K562 (cell line): ENCODE measurements around the gene DLGAP1. TPM values are rescaled to one million over a fixed set of nuclear protein-coding genes. Genes with fewer than 3 reads are reported as not detected.

Source experiments
- ATAC-seq: fragments of 200-7000 bp; cut with Tn5 transposase; 3 replicates; pipeline ENCODE4 v1.9.1; 2020; ENCODE audit warnings: moderate library complexity
- BruUV-seq: library from RNA; stranded (reverse); fragments of 400-500 nt; replicated peaks from 2 replicates; lab custom pipeline; 2021; lab: Mats Ljungman, UMichigan
- CTCF ChIA-PET: fragments of 300-600 bp; formaldehyde crosslinking; extraction: SDS; loops from one replicate; lab custom pipeline; 2021; ENCODE audit warnings: low intra/inter-chr PET ratio; lab: Yijun Ruan, JAX
- POLR2A ChIA-PET: fragments of 300-600, 350-650 bp; sonication (Branson Sonifier 250); formaldehyde crosslinking; extraction: SDS; loops from one replicate; lab custom pipeline; 2021; ENCODE audit warnings: antibody characterized with exemption, inconsistent platforms; lab: Yijun Ruan, JAX
- DNase-seq, 4 experiments: peaks; one replicate each; pipeline versions ENCODE4 v3.0.0 to v3.0.0-alpha.2; 2011 to 2018; ENCODE audit warnings: low spot score in 3 of 4, mixed read lengths in 3 of 4; ENCODE audit errors: extremely low read depth in 1 of 4
- FAIRE-seq: peaks from 2 replicates; lab custom pipeline; 2011; peaks lifted over from hg19 to GRCh38; lab: Jason Lieb, UNC
- H2AFZ ChIP-seq: 2 replicates; pipeline ENCODE4 v1.6.0; 2011; ENCODE audit warnings: low read depth, low read length, control low read depth, inconsistent platforms
- H3K27ac ChIP-seq: fragments of 200-600 bp; 3 replicates; pipeline ENCODE4 v1.8.0; 2011; ENCODE audit warnings: low read depth, mild to moderate bottlenecking, control low read depth, inconsistent platforms, low read length, moderate library complexity, mixed read lengths; ENCODE audit errors: extremely low read depth
- H3K27me3 ChIP-seq, 2 experiments: fragments of 300-600 bp in 1 of 2; 2 replicates in 1 of 2; 3 replicates in 1 of 2; pipeline versions ENCODE4 v1.6.0 to v1.8.0; 2011; ENCODE audit warnings: inconsistent platforms in 2 of 2, low read length in 2 of 2, mild to moderate bottlenecking in 1 of 2, mixed read lengths in 1 of 2, moderate library complexity in 1 of 2; ENCODE audit not compliant: control insufficient read depth in 2 of 2, insufficient read depth in 2 of 2
- H3K36me3 ChIP-seq: fragments of 300-600 bp; 3 replicates; pipeline ENCODE4 v1.8.0; 2011; ENCODE audit warnings: mild to moderate bottlenecking, low read length, inconsistent platforms; ENCODE audit not compliant: control insufficient read depth, insufficient read depth
- H3K4me1 ChIP-seq, 2 experiments: fragments of 200-600 bp in 1 of 2; replicated peaks in 1 of 2; 2 replicates in 1 of 2; 3 replicates in 1 of 2; pipeline versions ENCODE4 v1.5.1 to v1.8.0; 2011; ENCODE audit warnings: inconsistent platforms in 2 of 2, low read length in 2 of 2, mild to moderate bottlenecking in 1 of 2, mixed read lengths in 1 of 2, moderate library complexity in 1 of 2; ENCODE audit not compliant: control insufficient read depth in 2 of 2, insufficient read depth in 2 of 2
- H3K4me2 ChIP-seq: 2 replicates; pipeline ENCODE4 v1.6.1; 2011; ENCODE audit warnings: low read length, control low read depth, inconsistent platforms, mixed read lengths; ENCODE audit not compliant: insufficient read depth
- H3K4me3 ChIP-seq: fragments of 200-600 bp; sonication (generic), shearing (Covaris generic); 2 replicates; pipeline ENCODE4 v1.5.1; 2016; ENCODE audit warnings: control low read depth, inconsistent platforms
- H3K79me2 ChIP-seq: fragments of 200-600 bp; 3 replicates; pipeline ENCODE4 v1.8.0; 2011; ENCODE audit warnings: low read length, inconsistent platforms; ENCODE audit not compliant: control insufficient read depth, insufficient read depth
- H3K9ac ChIP-seq, 2 experiments: 2 replicates each; pipeline versions ENCODE4 v1.6.0 to v1.6.1; 2011; ENCODE audit warnings: low read depth in 2 of 2, low read length in 2 of 2, control low read depth in 1 of 2, inconsistent platforms in 1 of 2, mild to moderate bottlenecking in 1 of 2, mixed read lengths in 1 of 2; ENCODE audit not compliant: insufficient read depth in 1 of 2
- H3K9me1 ChIP-seq: one replicate; pipeline ENCODE4 v1.6.0; 2011; ENCODE audit warnings: inconsistent platforms, mild to moderate bottlenecking, low read length, moderate library complexity; ENCODE audit not compliant: control insufficient read depth, insufficient read depth
- H3K9me3 ChIP-seq: replicated peaks from 2 replicates; pipeline ENCODE4 v1.5.1; 2011; ENCODE audit warnings: low read depth, low read length, inconsistent platforms; ENCODE audit not compliant: control insufficient read depth, insufficient read depth
- H4K20me1 ChIP-seq: replicated peaks from 2 replicates; pipeline ENCODE4 v1.6.1; 2011; ENCODE audit warnings: low read length, inconsistent platforms, mixed read lengths; ENCODE audit not compliant: control insufficient read depth, insufficient read depth
- BMI1 ChIP-seq: fragments of 150-350 bp; IDR thresholded peaks from 2 replicates; pipeline ENCODE4 v1.6.1; 2014; ENCODE audit warnings: low read length
- FOXM1 ChIP-seq, 2 experiments: fragments of 450-650 bp in 1 of 2; sonication (generic) in 1 of 2; formaldehyde crosslinking in 1 of 2; IDR thresholded peaks; 2 replicates each; pipeline versions ENCODE4 v1.6.1 to v1.9.0; 2017 to 2022; ENCODE audit warnings: low read depth in 2 of 2, mild to moderate bottlenecking in 2 of 2, missing genetic modification reagents in 1 of 2, moderate library complexity in 1 of 2
- NFXL1 ChIP-seq: fragments of 450-650 bp; formaldehyde crosslinking; IDR thresholded peaks from 2 replicates; pipeline ENCODE4 v1.4.0; 2021; ENCODE audit warnings: mild to moderate bottlenecking
- SP2 ChIP-seq: IDR thresholded peaks from 2 replicates; pipeline ENCODE4 v1.6.1; 2011; ENCODE audit warnings: mild to moderate bottlenecking, low read depth, low read length, moderate library complexity; ENCODE audit not compliant: poor library complexity, severe bottlenecking; ENCODE audit errors: extremely low read depth
- SREBF1 ChIP-seq: fragments of 150-350 bp; IDR thresholded peaks from 2 replicates; pipeline ENCODE4 v1.6.1; 2014; ENCODE audit warnings: antibody characterized with exemption, low read depth, low read length, borderline replicate concordance
- TAF9B ChIP-seq: fragments of 450-650 bp; IDR thresholded peaks from 2 replicates; pipeline ENCODE4 v1.6.1; 2018; ENCODE audit warnings: mild to moderate bottlenecking; ENCODE audit not compliant: partially characterized antibody
- USF2 ChIP-seq: sonication (generic); formaldehyde crosslinking; IDR thresholded peaks from 2 replicates; pipeline ENCODE4 v1.5.0; 2020; ENCODE audit warnings: missing genetic modification reagents
- WGBS: fragments of 100-300 bp; shearing (Covaris generic); methylation state at CpG from one replicate; pipeline ENCODE4 v1.1.6; 2016; ENCODE audit warnings: low coverage, mixed read lengths; ENCODE audit not compliant: insufficient coverage; ENCODE audit errors: missing lambda C conversion rate; 5-methylcytosine and 5-hydroxymethylcytosine counted together
- in situ Hi-C: fragments of 300-500 bp; cut with MboI; formaldehyde crosslinking; loops from 4 replicates; pipeline ENCODE4 v1.15.0; 2018; ENCODE audit warnings: inconsistent platforms, mixed read lengths
- intact Hi-C: fragments of 100-400 bp; cut with micrococcal nuclease; formaldehyde crosslinking; loops from 2 replicates; pipeline ENCODE4 v1.14.2; 2022
- polyA plus RNA-seq, 8 experiments: library from polyadenylated mRNA; depleted of rRNA in 4 of 8; stranded (reverse) in 5 of 8; unstranded in 3 of 8; fragments of >200 nt; fragmentation: Nextera tagmentation in 2 of 8; fragmentation: Illumina TruSeq in 1 of 8; extraction: Ambion mirVana in 2 of 8; extraction: Trizol in 1 of 8; gene quantifications; 2 replicates each; pipeline versions ENCODE4 v1.2.1 to v1.2.3, GENCODE V29; 2011 to 2014; ENCODE audit warnings: inconsistent platforms in 1 of 8, missing spikeins in 1 of 8
- total RNA-seq, 7 experiments: library from RNA; depleted of rRNA in 6 of 7; stranded (reverse); fragments of >200 nt in 6 of 7; fragmentation: Illumina TruSeq in 2 of 7; extraction: Trizol in 2 of 7; gene quantifications; 2 replicates each; pipeline versions ENCODE4 v1.2.1 to v1.2.3, GENCODE V29; 2011 to 2021; ENCODE audit warnings: low replicate concordance in 1 of 7

The DLGAP1 gene
- total and polyA plus RNA-seq, 9 of the 15 experiments (the other 6 are each of a cell fraction or from before 2014, with no cell fraction given) = 0.04 to 0.22 (median 0.08) TPM

DNA sequence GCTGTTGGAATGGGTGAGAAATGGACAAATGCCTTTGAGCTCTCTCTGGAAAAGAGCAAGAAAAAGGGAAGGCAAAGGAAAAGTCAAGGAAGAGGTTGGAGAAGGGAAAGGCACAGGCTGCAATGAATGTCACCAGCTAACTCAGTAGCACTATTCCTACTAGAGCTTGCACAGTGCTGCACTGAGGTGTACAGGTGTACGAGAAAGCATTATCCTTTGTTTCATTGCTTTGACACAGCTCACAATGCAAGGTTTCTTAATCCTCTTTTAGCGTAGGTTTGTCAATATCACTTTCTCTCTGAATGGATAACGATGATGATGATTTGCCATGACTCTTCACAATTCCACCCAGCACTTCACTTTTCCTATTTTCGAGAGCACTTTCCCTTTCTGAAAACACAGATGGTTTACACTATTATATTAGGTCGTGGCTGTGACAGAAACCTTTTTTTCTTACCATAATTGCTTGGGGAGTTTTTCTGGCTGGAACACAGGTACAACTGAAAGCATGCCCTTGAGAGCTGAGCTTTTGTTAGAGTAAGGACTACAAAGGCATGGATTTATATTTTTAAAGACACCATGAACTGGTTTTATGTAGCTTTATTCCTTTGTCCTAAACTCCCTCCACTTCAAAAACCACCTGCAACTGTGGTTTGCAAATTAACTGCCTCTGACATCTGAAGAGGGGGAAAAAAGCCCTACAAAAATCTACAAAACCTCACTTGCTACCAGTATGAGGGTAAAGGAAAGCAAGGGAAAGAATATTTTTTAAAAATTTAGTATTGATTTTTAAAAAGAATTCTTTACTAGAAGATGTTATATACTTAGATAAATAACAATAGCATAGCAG, 739.7 kb downstream of the DLGAP1 start:
- Histone ChIP-seq H3K4me3 (no peak overlapping the region), H3K9ac (no peak overlapping the region), H3K4me1 (peaks cover 4 to 10% of the 10 kb centered on the region in 2 experiments; a peak in 4 of 5 replicates), H3K27me3 (peaks cover 14 to 22% of the 10 kb centered on the region in 2 experiments), H3K36me3 (no peaks in the 10 kb centered on the region), H2AFZ (no peak overlapping the region), H3K27ac (no peak overlapping the region), H3K4me2 (no peak overlapping the region), H3K9me1 (no peaks in the 10 kb centered on the region), H4K20me1 (no peaks in the 10 kb centered on the region), H3K9me3 (no peaks in the 10 kb centered on the region), H3K79me2 (no peaks in the 10 kb centered on the region)
- WGBS = 4% methylated on average over 5 of the region's 5 CpGs
- ATAC-seq (peak; percentile 45), DNase-seq (no peak), FAIRE-seq (no peak)
- ChIA-PET CTCF (no interaction called here), POLR2A (interaction anchor here (0.8 to 1.6 kb wide), 4 partner anchors 16 to 152 kb away, joined by 3 to 4 read pairs (median 3); no protein-coding TSS in a partner anchor)
- no peak for TF ChIP-seq USF2 (CRISPR knock-in tag)
- 0 out of 2 replicates have a peak, but pooled peaks have one; percentile 23 for TF ChIP-seq BMI1
- TF ChIP-seq SREBF1 = no peak
- no peak for TF ChIP-seq TAF9B
- TF ChIP-seq FOXM1 (IDR thresholded peaks at IDR 0.05; ENCODE audit: low read depth) = no peak
- no peak for TF ChIP-seq FOXM1 (CRISPR knock-in tag; IDR thresholded peaks at IDR 0.05; ENCODE audit: low read depth)
- TF ChIP-seq SP2 = no peak
- TF ChIP-seq NFXL1 (CRISPR knock-in tag) = no peak
- intact Hi-C loops = no loop called here
- BruUV-seq = no TSS peak
- in situ Hi-C loops = no loop called here
